Right lobe of liver (tissue), 4 donors: ENCODE data around the gene ST8SIA5.

Source experiments
- POLR2A ChIP-seq: fragments of 450-650 bp; IDR thresholded peaks from one replicate; pipeline ENCODE4 v1.6.1; 2017; ENCODE audit warnings: antibody characterized with exemption, mild to moderate bottlenecking
- TF ChIP-seq, protein P1 (sequence below), 4 donors: fragments of 200-600 bp in 3 of 4; fragments of 450-650 bp in 1 of 4; IDR thresholded peaks; one replicate each; pipeline versions ENCODE4 v1.5.1 to v1.8.0; 2016 to 2022; ENCODE audit warnings: antibody characterized with exemption in 4 of 4, mild to moderate bottlenecking in 2 of 4
- donor health status: DM: no; HTN: no; CAD: no.
- donor health status: DM: no; HTN: no; CAD: no.
- donor health status: DM: no; HTN: yes; CAD: no.

DNA sequence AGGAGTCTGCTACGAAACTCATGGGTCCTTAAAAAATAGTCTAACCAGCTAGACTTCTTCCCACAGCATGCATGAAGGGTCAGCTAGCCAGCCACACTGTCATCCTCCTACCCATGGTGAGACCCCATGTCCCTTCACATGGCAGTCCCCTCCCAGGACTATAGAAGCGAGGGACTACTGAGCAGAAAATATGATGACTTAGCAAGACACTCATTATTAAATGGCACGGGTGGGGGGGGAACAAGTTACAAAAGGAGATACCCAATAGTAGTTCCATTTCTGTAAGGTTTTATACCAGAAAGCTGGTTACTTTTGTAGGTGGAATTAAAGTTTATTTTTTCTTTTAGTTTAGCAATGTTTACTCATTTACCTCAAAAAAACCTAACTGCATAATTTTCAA, 31.5 kb downstream of the ST8SIA5 start:
- TF ChIP-seq, protein P1, sequence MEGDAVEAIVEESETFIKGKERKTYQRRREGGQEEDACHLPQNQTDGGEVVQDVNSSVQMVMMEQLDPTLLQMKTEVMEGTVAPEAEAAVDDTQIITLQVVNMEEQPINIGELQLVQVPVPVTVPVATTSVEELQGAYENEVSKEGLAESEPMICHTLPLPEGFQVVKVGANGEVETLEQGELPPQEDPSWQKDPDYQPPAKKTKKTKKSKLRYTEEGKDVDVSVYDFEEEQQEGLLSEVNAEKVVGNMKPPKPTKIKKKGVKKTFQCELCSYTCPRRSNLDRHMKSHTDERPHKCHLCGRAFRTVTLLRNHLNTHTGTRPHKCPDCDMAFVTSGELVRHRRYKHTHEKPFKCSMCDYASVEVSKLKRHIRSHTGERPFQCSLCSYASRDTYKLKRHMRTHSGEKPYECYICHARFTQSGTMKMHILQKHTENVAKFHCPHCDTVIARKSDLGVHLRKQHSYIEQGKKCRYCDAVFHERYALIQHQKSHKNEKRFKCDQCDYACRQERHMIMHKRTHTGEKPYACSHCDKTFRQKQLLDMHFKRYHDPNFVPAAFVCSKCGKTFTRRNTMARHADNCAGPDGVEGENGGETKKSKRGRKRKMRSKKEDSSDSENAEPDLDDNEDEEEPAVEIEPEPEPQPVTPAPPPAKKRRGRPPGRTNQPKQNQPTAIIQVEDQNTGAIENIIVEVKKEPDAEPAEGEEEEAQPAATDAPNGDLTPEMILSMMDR (IDR thresholded peaks at IDR 0.05) = no peak
- no peak for TF ChIP-seq POLR2A
